ENCODE data around the gene MAEL.

The MAEL gene

GRCh38 chr1:166956057-166956850 is 32.8 kb upstream of the MAEL start:
- TF ChIP-seq CTCF (IDR thresholded peaks at IDR 0.05; ENCODE audit: low read length) (no peak), EZH2 (IDR thresholded peaks at IDR 0.05; ENCODE audit: borderline replicate concordance, low read length) (no peak)

GRCh38 chr1:166956872-166957271 is 32.2 kb upstream of the MAEL start:
- H3K27me3 ChIP-seq (ENCODE audit: insufficient read depth, low read length) = no peaks in the 10 kb centered on the region
- TF ChIP-seq CTCF (IDR thresholded peaks at IDR 0.05; ENCODE audit: low read length) (no peak), EZH2 (IDR thresholded peaks at IDR 0.05; ENCODE audit: borderline replicate concordance, low read length) (no peak)

More at GRCh38 chr1:166956057-166956850, 32.8 kb upstream of the MAEL start:
- no peaks in the 10 kb centered on the region for H3K9me2 ChIP-seq (ENCODE audit: low read depth, low read length)
- no peaks in the 10 kb centered on the region for H3K36me3 ChIP-seq (ENCODE audit: insufficient read depth, low read length)
- no peak overlapping the region for H3K4me2 ChIP-seq (ENCODE audit: low read length)
- no peaks in the 10 kb centered on the region for H4K20me1 ChIP-seq (ENCODE audit: insufficient read depth, low read length)
- no peak overlapping the region for H3K4me3 ChIP-seq (ENCODE audit: low read depth, low read length, poor library complexity, severe bottlenecking)
- no peak overlapping the region for H3K9ac ChIP-seq (ENCODE audit: low read length)
- H3K79me2 ChIP-seq (ENCODE audit: insufficient read depth, low read length) = no peaks in the 10 kb centered on the region
- H2AFZ ChIP-seq (ENCODE audit: low read length) = no peak overlapping the region
- H3K27me3 ChIP-seq (ENCODE audit: insufficient read depth, low read length) = no peaks in the 10 kb centered on the region
- H3K27ac ChIP-seq (ENCODE audit: low read depth, low read length, poor library complexity, severe bottlenecking) = no peak overlapping the region
- no peaks in the 10 kb centered on the region for H3F3A ChIP-seq (ENCODE audit: insufficient read depth, low read length)
- no peaks in the 10 kb centered on the region for H3K9me3 ChIP-seq (ENCODE audit: low read length)
- H3K4me1 ChIP-seq (ENCODE audit: insufficient read depth, low read length, severe bottlenecking) = no peaks in the 10 kb centered on the region

GRCh38 chr1:166960858-166961474 is 28.1 kb upstream of the MAEL start:
- no peaks in the 10 kb centered on the region for H3K27me3 ChIP-seq (ENCODE audit: insufficient read depth, low read length)
- no peaks in the 10 kb centered on the region for H3K79me2 ChIP-seq (ENCODE audit: insufficient read depth, low read length)
- H3K9me3 ChIP-seq (ENCODE audit: low read length) = no peaks in the 10 kb centered on the region
- H3K4me3 ChIP-seq (ENCODE audit: low read depth, low read length, poor library complexity, severe bottlenecking) = no peak overlapping the region
- H3K4me1 ChIP-seq (ENCODE audit: insufficient read depth, low read length, severe bottlenecking) = no peaks in the 10 kb centered on the region
- H3K36me3 ChIP-seq (ENCODE audit: insufficient read depth, low read length) = no peaks in the 10 kb centered on the region
- H3K9me2 ChIP-seq (ENCODE audit: low read depth, low read length) = no peaks in the 10 kb centered on the region
- H3F3A ChIP-seq (ENCODE audit: insufficient read depth, low read length) = no peaks in the 10 kb centered on the region
- no peaks in the 10 kb centered on the region for H4K20me1 ChIP-seq (ENCODE audit: insufficient read depth, low read length)
- no peak overlapping the region for H3K9ac ChIP-seq (ENCODE audit: low read length)
- H3K4me2 ChIP-seq (ENCODE audit: low read length) = no peak overlapping the region
- no peak for TF ChIP-seq EZH2 (IDR thresholded peaks at IDR 0.05; ENCODE audit: borderline replicate concordance, low read length)
- H2AFZ ChIP-seq (ENCODE audit: low read length) = no peak overlapping the region
- H3K27ac ChIP-seq (ENCODE audit: low read depth, low read length, poor library complexity, severe bottlenecking) = no peak overlapping the region

More at GRCh38 chr1:166956872-166957271, 32.2 kb upstream of the MAEL start:
- no peak overlapping the region for H3K27ac ChIP-seq (ENCODE audit: low read depth, low read length, poor library complexity, severe bottlenecking)
- H4K20me1 ChIP-seq (ENCODE audit: insufficient read depth, low read length) = no peaks in the 10 kb centered on the region
- no peak overlapping the region for H2AFZ ChIP-seq (ENCODE audit: low read length)
- H3K4me2 ChIP-seq (ENCODE audit: low read length) = no peak overlapping the region
- H3K9me3 ChIP-seq (ENCODE audit: low read length) = no peaks in the 10 kb centered on the region
- H3F3A ChIP-seq (ENCODE audit: insufficient read depth, low read length) = no peaks in the 10 kb centered on the region
- no peak overlapping the region for H3K4me3 ChIP-seq (ENCODE audit: low read depth, low read length, poor library complexity, severe bottlenecking)
- no peaks in the 10 kb centered on the region for H3K9me2 ChIP-seq (ENCODE audit: low read depth, low read length)
- no peaks in the 10 kb centered on the region for H3K79me2 ChIP-seq (ENCODE audit: insufficient read depth, low read length)
- no peaks in the 10 kb centered on the region for H3K4me1 ChIP-seq (ENCODE audit: insufficient read depth, low read length, severe bottlenecking)
- no peak overlapping the region for H3K9ac ChIP-seq (ENCODE audit: low read length)
- H3K36me3 ChIP-seq (ENCODE audit: insufficient read depth, low read length) = no peaks in the 10 kb centered on the region

All from OCI-LY1 (cell line).